GM10847 (cell line): ENCODE measurements around the gene MTERF4.

Source experiments
- POLR2A ChIP-seq: IDR thresholded peaks from 2 replicates; pipeline ENCODE4 v1.6.1; 2011; ENCODE audit not compliant: insufficient read length; ENCODE audit errors: extremely low read depth

The MTERF4 gene

DNA sequence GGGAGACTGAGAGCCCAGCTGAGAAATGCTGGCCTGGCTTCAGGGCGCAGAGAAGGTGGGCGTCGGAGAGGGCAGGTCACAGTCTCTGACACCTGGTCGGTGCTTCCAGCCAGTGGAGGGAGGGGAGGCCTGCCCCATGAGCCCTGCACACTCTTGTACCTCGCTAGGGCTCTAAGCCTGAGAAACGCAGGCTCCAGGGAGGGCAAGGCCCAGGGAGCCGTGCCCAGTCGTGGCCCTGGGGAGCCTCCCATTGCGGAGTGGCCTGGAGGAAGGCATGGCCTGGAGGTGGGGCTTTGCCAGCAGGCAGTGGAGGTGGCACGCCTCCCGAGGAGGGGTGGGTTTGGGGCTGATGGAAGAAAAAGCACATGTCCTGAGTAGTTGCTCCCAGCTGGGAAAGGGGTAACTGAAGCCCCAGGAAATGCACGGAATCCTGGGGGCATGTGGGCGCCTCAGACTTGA is 39.0 kb downstream of the MTERF4 start:
- no peak for TF ChIP-seq POLR2A

- TF ChIP-seq POLR2A: no peak
These were observed 39.5 kb downstream of the MTERF4 start for GRCh38 chr2:241062389-241063092.

GRCh38 chr2:241061275-241061674 is 40.8 kb downstream of the MTERF4 start:
- no peak for TF ChIP-seq POLR2A

- no peak for TF ChIP-seq POLR2A
These were observed 48.4 kb downstream of the MTERF4 start for GRCh38 chr2:241053576-241054251.

DNA sequence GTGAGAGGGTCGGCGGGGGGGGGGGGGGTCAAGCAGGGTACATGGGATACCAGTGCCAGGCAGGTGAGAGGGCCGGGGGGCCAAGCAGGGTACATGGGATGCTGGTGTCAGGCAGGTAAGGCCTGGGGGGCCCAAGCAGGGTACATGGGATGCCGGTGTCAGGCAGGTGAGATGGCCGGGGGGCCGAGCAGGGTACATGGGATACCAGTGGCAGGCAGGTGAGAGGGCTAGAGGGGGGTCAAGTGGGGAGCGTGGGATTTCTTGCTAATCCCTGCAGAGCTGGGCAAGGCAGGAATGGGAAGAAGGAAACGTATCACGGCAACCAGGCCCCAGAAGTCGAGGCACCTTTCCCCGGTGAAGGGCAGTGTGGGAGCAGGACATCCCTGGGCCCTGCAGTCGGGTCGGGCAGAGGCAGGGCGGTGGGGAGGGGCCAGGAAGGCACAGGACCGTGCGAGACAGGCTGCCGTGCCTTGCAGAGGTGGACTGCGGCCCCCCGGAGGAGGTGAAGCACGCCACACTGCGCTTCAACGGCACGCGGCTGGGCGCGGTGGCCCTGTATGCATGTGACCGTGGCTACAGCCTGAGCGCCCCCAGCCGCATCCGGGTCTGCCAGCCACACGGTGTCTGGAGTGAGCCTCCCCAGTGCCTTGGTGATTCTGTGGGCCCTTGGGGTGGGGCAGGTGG is 49.3 kb downstream of the MTERF4 start:
- no peak for TF ChIP-seq POLR2A

DNA sequence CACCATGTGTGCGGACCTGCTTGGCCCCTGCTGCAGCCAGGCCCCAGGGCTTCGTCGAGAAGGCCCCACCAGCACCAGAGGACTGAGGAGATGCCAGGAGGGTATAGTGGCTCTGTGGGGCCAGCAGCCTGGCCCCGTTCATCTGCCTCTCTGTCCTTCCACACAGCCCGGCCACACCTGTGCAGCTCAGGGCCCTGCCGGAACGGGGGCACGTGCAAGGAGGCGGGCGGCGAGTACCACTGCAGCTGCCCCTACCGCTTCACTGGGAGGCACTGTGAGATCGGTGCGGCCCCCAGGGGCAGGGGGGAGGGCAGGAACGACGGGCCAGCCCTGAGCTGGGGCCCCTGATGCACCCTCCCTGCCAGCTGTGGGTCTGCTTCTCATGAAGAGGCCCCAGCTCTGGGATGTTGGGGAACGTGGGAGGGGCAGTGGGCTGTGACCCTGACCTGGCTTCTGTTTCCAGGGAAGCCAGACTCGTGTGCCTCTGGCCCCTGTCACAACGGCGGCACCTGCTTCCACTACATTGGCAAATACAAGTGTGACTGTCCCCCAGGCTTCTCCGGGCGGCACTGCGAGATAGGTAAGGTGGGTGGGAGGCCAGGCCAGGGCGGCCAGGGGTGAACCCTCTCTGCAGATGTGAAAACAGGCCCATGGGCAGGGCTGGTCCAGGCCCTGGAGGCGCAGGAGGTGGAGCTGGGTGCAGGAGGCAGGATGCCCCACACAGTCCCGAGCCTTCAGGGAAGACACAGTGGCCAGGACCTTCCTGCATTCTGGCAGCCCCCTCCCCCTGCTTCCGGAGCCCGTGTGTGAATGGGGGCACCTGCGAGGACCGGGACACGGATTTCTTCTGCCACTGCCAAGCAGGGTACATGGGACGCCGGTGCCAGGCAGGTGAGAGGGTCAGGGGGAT is 50.3 kb downstream of the MTERF4 start:
- TF ChIP-seq POLR2A: no peak

DNA sequence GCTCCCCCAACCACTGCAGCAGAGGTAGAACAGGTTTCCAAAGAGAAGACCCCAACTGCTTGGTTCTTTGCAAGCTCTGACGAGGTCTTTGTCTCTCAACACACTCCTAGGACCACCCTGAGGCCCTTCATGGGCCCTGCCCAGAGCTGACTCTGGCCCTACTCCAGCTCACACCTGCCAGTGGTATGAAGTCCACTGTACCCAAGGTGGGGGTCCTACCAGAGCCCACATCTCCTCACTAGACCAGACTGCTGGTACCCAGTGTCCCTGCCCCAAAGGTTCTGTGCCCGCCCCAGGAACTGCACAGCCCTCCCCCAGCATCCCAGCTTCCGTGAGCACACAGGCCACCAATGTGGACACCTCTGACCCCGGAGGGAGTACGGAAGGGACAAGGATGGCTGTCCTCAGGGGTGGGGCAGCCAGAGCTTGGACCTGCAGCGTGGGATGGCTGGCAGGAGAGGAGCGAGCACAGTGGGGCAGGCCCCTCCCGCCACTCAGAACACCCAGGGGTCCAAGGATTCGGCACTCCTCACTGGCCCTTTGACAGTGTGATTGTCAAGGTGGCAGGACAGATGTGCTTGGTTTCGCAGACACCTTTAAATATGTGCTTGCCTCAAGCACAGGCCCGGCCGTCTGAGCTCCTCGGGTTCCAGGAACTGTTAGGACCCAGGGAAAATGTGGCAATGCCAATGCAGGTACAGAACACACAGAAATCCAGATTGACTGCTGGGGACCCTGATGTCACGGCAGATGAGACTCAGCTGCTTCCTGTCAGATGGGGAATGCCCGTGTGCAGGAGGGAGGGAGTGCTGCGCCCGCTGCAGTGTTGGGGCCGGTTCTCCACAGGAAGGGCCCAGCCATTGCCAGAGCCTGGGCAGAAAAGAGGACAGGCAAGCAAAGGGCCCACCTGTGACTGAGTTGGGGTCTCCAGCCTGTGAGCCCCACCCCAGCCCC is 51.2 kb downstream of the MTERF4 start:
- no peak for TF ChIP-seq POLR2A

DNA sequence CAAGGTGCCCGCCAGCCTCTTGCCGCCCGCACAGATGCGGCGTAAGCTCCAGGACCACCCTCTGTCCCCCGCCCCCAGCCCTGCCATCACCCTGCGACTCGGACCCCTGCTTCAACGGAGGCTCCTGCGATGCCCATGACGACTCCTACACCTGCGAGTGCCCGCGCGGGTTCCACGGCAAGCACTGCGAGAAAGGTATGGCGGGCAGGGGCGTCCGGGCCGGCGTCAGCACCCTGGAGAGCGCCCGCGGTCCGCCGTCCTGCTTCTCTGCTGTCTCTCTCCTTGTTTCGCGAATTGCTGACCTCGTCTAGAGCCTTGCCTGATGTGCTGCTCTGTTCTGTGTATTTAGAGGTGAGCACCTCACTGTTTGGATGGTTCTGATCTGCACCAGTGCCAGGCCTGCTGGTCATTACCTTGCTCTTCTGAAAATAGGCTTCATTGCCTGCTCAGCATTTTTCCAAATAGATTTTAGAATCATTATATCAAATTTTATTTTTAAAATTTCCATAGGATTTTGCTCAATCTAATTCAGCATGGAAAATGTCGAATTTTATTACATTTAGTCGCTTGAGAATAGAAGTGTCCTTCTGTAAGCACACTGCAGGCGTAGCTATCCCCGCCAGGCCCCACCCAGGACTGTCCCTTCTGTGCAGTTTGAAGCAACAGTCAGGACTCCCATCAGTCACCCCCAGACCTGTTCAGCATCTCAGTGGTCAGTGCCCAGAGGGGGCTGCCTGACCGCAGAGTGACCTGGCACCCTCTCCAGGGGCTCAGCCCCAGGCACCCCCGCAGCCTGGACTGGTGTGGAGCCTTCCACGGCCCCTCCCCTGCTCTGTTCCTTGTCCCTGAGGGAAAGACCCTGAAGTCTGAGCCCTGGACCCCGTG is 52.1 kb downstream of the MTERF4 start:
- no peak for TF ChIP-seq POLR2A

DNA sequence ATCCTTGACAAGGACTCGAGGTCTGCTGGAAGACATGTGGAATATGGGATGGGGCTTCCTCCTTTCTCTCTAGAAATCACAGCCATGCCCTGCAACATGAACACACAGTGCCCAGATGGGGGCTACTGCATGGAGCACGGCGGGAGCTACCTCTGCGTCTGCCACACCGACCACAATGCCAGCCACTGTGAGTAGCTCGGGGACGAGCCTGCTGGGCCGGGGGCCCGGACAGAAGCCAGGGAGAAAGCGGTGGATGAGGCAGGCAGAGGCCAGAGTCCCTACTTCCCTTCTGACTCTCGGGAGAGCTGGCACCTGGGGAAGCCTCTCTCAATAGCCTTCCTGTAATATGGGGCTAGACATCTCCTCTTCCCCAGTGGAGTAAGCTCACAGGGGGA is 53.1 kb downstream of the MTERF4 start:
- TF ChIP-seq POLR2A: no peak

- TF ChIP-seq POLR2A: no peak
These were observed 53.7 kb downstream of the MTERF4 start for GRCh38 chr2:241048149-241048948.

DNA sequence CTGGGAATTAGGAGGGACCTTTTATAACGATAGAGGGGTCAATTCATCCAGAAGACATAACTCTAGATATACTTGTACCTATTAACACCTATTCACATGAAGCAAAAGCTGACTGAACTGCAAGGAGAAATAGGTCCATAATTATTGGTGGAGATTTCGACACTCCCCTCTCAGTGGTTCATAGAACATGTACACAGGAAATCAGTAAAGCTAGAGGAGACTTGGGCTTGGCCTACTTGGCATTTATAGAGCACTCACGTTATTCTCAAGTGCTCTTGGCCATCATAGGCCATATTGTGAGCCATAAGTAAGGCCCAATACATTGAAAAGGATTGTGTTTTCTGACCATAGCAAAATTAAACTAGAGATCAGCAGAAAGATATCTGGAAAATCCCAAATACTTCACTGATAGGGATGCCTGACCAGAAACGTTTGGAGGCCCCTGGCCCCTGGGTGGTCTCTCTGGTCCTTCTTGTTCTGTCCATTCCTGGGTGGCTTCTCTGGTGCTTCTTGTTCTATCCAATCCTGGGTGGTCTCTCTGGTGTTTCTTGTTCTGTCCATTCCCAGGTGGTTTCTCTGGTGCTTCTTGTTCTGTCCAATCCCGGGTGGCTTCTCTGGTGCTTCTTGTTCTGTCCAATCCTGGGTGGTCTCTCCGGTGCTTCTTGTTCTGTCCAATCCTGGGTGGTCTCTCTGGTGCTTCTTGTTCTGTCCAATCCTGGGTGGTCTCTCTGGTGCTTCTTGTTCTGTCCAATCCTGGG is 54.7 kb downstream of the MTERF4 start:
- TF ChIP-seq POLR2A: no peak
